Endothelial cell of umbilical vein (primary cell): Measurements from ENCODE around the gene RRAS.

Source experiments
- CTCF ChIP-seq, 2 donors: IDR thresholded peaks; 1 replicate in 1 of 2; 2 replicates in 1 of 2; pipeline ENCODE4 v1.5.1; 2011; ENCODE audit warnings: low read length in 2 of 2, mild to moderate bottlenecking in 2 of 2, moderate library complexity in 2 of 2, control low read depth in 1 of 2, inconsistent platforms in 1 of 2, low read depth in 1 of 2; ENCODE audit not compliant: insufficient read depth in 1 of 2; ENCODE audit errors: extremely low read depth in 1 of 2
- EZH2 ChIP-seq: IDR thresholded peaks from 2 replicates; pipeline ENCODE4 v1.6.1; 2012; ENCODE audit warnings: borderline replicate concordance, low read depth, mild to moderate bottlenecking, moderate library complexity, low read length, inconsistent platforms; ENCODE audit not compliant: severe bottlenecking
- FOS ChIP-seq: IDR thresholded peaks from 2 replicates; pipeline ENCODE4 v1.6.1; 2011; ENCODE audit warnings: mild to moderate bottlenecking, low read length, moderate library complexity, borderline replicate concordance; ENCODE audit not compliant: insufficient read depth
- GATA2 ChIP-seq: IDR thresholded peaks from 2 replicates; pipeline ENCODE4 v1.7.0; 2011; ENCODE audit warnings: low read depth, mild to moderate bottlenecking, moderate library complexity, mixed read lengths, low read length; ENCODE audit not compliant: insufficient read length, insufficient read depth
- JUN ChIP-seq: IDR thresholded peaks from 2 replicates; pipeline ENCODE4 v1.6.1; 2011; ENCODE audit warnings: borderline replicate concordance, low read depth; ENCODE audit not compliant: insufficient read length, insufficient read depth
- MAX ChIP-seq: IDR thresholded peaks from 2 replicates; pipeline ENCODE4 v1.6.1; 2011; ENCODE audit not compliant: insufficient read depth, insufficient read length
- MYC ChIP-seq: IDR thresholded peaks from one replicate; pipeline ENCODE4 v1.6.1; 2011; ENCODE audit warnings: mild to moderate bottlenecking, low read depth, low read length
- POLR2A ChIP-seq: IDR thresholded peaks from 2 replicates; pipeline ENCODE4 v1.6.1; 2012; ENCODE audit warnings: low read depth, mild to moderate bottlenecking, control low read depth, low read length
- POLR2AphosphoS5 ChIP-seq: IDR thresholded peaks from 2 replicates; pipeline ENCODE4 v1.6.1; 2012; ENCODE audit warnings: low read depth, mild to moderate bottlenecking, control low read depth, low read length, moderate library complexity; ENCODE audit not compliant: insufficient read depth

GRCh38 chr19:49687150-49687549 lies 47.2 kb upstream of the RRAS start:
- TF ChIP-seq CTCF (IDR thresholded peaks at IDR 0.05; ENCODE audit: extremely low read depth in 1 of 2, insufficient read depth in 1 of 2, low read depth in 1 of 2, low read length in 2 of 2): no peak
- TF ChIP-seq MAX: no peak
- TF ChIP-seq JUN: no peak
- TF ChIP-seq POLR2A: no peak
- TF ChIP-seq POLR2AphosphoS5: no peak
- no peak for TF ChIP-seq MYC
- no peak for TF ChIP-seq GATA2
- no peak for TF ChIP-seq FOS
- no peak for TF ChIP-seq EZH2
